SK-N-SH treated with all-trans-retinoic acid at 6 μM for 48 hours (cell line): ENCODE results near the gene GNG2.

Experiments
- ATAC-seq: fragments of 200-7000 bp; cut with Tn5 transposase; 3 replicates; pipeline ENCODE4 v1.9.1; 2020; ENCODE audit warnings: mild to moderate bottlenecking, moderate library complexity
- CSRNP3 ChIP-seq: fragments of 250-450 bp; sonication (Bioruptor Pico); IDR thresholded peaks from 2 replicates; pipeline ENCODE4 v1.5.1; 2021; ENCODE audit warnings: mild to moderate bottlenecking, moderate library complexity
- TOX ChIP-seq: fragments of 250-450 bp; sonication (Bioruptor Pico); IDR thresholded peaks from 2 replicates; pipeline ENCODE4 v1.8.0; 2021; ENCODE audit warnings: mild to moderate bottlenecking, moderate library complexity, borderline replicate concordance
- ZNF70 ChIP-seq: fragments of 450-650 bp; formaldehyde crosslinking; IDR thresholded peaks from 2 replicates; pipeline ENCODE4 v1.5.0; 2020; ENCODE audit warnings: mild to moderate bottlenecking, moderate library complexity

Gene GNG2

GRCh38 chr14:52018970-52019369, 158.6 kb downstream of the GNG2 start:
- TF ChIP-seq ZNF70 (CRISPR knock-in tag) (no peak), TOX (no peak), CSRNP3 (CRISPR knock-in tag) (no peak)
- no peak for ATAC-seq
